ENCODE data around the gene AGRN.

The AGRN gene

DNA sequence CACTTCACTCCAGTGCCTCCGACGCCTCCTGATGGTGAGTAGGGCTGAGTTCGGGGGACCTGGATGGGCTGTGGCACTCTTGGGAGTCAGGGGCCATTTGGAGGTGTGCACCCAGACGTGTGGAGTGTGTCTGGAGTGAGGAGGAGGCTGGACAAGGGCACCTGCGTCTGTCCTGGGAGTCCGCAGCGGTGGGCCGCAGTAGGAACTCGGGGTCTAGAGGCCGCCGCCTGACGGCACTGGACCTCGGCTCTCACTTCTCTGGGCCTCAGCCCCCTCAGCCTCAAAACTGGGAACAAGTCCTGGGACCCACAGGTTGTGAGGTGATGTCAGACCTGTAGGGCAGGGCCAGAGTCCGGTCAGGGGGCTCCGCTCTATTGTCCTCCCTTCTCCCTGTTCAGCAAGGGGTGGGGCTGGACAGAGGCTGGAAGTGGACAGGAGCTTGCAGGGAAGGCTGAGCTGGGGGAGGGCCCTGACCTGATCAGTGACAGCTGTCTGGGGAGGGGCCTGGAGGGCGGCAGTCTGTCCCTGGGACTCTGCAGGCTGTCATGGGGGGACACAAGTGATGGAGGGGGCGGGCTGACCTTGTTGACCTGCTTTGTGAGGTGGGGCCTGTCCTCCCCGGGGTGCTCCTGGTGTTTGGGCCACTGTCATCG is 15.5 kb downstream of the AGRN start:
- DNase-seq (ENCODE audit: low read depth in 3 of 3), result no peak

DNA sequence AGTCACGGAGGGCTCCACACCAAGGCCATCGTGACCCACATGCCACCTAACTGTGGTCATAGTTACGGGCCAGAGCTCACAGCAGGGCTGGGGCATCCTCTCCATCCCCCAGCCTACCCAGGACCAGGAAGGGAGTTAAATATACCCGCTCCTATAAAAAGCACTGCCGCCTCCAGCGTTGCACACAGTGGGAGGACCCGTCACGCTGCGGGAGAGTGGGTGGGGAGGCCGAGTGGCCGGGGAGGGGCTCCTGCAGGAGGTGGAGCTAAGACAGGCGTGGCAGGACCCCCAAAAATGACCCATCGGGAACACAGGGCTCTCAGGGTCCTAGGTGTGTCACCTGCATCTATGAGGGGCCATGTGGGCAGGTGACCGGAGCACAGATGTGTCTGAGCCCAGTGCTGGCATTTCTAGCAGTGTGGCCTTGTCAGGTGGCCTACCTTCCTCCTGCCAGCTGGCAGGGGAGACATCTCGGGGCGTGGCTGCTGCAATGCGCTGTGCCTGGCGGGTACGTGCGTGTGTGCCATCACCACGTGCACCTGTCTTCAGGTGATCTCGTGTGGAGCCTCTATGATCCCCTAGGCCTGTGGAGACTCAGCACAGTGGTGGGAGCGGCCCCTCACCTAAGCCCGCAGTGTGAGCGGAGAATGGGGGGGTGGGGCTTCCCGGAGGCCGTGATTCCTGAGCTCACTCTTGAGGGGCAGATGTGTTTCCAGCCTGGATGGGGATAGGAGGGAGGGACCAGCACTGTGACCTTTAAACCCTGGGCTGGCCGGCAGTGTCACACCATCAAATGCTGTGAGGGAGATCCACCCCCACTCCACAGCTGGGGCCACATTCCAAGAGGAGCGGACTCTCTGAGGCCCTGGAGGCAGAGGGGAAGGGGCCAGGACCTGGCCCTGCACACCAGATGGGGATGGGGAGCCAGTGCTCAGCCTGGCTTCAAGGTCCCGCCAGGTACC is 17.7 kb downstream of the AGRN start:
- DNase-seq (ENCODE audit: low read depth in 3 of 3), result no peak

DNA sequence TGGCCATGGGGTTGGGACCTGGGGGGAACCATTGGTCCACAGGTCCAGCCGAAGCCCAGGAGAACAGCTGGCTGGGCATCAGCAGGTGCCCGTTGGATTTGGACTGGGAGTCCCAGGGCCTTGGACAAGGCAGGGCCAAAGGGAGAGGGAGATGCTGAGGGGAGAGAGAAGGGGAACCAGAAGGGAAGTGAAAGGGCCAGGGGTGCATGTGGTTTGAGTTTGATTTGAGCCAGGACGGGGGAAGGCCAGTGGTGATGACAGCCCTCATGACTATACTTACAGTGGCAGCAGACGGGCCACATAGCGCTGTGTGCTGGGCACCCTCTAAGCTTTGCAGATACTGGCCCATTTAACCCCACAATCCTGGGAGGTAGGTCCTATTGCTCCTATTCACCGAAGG is 18.8 kb downstream of the AGRN start:
- DNase-seq (ENCODE audit: low read depth in 3 of 3), result no peak

DNA sequence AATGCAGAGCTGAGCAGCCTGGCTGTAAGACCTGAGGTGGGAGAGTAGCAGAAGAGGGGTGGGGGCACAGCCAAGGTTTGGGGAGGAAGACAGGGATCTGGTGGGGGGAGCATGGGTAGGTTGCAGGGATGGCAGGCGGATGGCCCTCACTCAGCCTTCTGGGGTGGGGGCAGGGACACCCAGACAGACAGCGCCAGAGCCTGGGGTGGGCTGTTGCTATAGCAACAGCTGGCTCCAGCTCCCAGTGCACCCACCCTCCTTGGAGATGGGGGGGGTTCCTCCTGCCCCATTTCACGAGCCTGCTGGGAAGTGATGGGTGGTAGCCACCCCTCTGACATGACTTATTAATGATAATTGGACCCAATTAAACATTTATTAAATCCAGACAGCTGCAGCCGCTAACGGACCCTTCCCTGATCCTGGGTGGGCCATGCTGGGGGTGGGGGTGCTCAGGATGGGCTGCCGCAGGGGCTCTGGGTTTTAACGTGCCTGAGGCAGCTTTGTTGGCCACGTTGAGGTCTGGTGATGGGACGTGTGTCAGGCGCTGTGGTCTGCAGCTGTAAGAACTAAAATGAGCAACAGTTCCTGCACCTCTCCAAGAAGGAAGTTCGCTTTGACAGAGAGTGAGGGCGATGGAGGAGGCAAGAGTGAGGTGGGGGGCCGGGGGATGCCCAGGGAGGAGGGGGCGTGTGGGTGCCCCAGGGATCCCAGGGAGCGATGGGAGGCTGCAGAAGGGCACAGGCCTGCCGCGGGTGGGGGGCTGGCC is 19.4 kb downstream of the AGRN start:
- no peak for DNase-seq (ENCODE audit: low read depth in 3 of 3)

DNA sequence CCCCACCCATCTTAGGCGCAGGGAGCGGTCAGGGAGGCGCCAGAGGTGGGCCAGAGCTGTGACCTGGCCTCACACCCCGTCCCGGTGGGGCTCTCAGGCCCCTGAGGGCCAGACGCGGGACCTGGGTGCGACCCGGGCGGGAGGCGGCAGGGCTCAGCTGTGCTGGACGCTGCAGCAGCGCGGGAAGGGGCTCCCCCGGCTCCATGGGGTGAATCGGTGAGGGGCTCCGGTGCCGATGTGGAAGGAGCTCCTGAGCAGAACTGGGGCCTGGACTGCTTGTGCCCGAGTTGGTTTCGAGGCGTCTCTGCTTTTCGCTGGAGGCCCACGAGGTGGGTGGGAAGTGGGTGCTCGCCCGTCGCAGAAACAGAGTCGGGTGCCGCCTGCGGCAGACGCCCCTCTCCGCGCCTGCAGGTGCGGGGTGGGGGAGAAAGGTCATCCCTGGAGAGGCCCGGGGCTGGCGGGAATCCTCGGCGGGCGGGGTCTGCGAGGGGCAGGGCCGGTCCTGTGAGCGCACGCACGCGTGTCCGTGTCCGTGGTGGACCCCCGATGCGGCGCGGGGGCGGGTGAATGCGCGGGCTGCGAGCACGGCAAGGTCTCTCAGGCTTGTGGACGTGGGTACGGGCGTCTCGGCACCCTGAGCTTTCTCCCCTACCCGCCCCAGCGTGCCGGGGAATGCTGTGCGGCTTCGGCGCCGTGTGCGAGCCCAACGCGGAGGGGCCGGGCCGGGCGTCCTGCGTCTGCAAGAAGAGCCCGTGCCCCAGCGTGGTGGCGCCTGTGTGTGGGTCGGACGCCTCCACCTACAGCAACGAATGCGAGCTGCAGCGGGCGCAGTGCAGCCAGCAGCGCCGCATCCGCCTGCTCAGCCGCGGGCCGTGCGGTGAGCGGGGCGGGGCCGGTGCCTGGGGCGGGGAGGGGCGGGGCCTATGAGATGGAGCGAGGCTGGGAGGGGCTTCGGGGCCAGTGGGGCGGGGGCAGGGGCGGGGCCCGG is 20.4 kb downstream of the AGRN start:
- peak; percentile 49 to 72 (median 55) for DNase-seq (ENCODE audit: low read depth in 3 of 3)

DNA sequence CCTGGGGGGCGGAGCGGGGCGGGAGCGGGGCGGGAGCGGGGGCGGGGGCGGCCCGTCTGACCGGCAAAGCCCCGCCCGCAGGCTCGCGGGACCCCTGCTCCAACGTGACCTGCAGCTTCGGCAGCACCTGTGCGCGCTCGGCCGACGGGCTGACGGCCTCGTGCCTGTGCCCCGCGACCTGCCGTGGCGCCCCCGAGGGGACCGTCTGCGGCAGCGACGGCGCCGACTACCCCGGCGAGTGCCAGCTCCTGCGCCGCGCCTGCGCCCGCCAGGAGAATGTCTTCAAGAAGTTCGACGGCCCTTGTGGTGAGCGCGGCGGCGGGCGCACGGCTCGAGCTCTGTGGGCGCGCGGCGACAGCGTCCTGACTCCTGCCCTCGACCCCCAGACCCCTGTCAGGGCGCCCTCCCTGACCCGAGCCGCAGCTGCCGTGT is 21.2 kb downstream of the AGRN start:
- no peak for DNase-seq (ENCODE audit: low read depth in 3 of 3)

DNA sequence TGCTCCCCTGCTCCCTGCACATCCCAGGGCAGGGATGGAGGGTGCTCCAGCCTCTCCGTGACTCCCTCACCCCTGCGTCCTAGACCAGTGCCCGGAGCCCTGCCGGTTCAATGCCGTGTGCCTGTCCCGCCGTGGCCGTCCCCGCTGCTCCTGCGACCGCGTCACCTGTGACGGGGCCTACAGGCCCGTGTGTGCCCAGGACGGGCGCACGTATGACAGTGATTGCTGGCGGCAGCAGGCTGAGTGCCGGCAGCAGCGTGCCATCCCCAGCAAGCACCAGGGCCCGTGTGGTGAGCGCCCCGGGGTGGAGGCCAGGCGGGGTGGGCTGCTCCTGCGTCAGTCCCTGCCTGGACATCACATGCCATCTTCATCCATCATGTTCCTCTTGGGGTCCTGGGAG is 22.0 kb downstream of the AGRN start:
- no peak for DNase-seq (ENCODE audit: low read depth in 3 of 3)

DNA sequence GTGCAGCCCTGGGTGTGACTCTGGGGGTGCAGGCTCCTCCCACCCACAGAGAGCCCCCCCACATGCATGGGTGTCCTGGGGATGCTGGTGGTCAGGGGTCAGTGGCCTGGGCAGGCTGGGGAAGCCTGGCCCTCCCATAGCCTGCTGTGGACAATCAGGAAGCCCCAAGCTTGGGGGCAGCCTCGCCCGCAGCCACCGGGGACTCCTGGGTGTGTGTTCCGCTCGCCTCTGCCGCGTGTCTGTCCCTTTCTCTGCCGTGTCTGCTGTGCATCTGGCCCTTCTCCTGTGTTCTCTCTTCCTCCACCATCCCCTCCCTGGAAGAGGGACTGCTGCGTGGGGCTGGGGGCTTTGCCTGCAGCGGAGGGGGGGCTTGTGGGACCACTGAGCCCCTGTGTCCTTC is 22.9 kb downstream of the AGRN start:
- no peak for DNase-seq (ENCODE audit: low read depth in 3 of 3)

DNA sequence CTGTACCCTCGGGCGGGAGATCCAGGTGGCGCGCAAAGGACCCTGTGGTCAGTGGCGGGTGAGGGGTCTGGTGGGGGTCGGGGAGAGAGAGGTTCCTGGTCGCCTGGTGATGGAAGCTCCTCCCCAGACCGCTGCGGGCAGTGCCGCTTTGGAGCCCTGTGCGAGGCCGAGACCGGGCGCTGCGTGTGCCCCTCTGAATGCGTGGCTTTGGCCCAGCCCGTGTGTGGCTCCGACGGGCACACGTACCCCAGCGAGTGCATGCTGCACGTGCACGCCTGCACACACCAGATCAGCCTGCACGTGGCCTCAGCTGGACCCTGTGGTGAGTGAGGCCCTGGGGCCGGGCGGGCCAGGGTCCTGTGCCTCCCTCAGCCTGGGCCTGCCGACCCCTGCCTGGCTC is 23.5 kb downstream of the AGRN start:
- no peak for DNase-seq (ENCODE audit: low read depth in 3 of 3)

DNA sequence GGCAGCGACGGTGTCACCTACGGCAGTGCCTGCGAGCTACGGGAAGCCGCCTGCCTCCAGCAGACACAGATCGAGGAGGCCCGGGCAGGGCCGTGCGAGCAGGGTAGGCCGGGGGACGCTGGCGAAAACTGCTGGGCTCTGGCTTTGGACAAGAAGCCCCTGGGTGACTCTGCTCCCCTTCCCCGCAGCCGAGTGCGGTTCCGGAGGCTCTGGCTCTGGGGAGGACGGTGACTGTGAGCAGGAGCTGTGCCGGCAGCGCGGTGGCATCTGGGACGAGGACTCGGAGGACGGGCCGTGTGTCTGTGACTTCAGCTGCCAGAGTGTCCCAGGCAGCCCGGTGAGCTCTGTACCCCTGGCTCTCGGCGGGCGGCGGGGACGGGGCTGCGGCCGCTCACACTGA is 24.0 kb downstream of the AGRN start:
- no peak for DNase-seq (ENCODE audit: low read depth in 3 of 3)

DNA sequence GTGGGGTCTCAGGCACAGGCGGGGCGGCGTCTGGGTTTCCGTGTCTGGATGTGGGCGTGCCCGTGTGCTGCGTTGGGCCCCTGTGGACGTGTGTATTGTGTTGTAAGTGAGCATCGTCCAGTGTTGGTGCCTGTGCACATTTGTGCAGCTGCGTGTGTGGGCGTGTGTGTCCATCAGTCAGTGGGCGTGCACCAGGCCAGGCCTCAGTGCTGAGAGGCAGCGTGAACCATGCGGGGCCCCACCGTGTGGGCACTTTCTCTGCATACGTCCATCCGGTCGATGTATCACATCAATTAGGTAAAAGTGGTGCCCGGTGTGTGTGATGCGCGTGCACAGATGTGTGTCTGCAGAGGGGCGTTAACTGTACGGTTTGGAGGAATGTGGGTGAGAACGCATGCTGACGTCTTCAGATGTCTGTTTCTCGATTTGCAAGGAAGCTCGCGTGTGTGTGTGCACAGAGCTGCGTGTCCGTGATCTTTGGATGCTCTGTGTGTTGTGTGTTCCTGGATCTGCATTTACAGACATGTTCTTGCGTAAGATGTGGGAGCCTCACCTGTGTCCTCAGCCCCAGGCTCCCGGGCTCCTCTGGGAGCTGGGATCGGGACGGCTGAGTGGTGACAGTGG is 24.6 kb downstream of the AGRN start:
- no peak for DNase-seq (ENCODE audit: low read depth in 3 of 3)

DNA sequence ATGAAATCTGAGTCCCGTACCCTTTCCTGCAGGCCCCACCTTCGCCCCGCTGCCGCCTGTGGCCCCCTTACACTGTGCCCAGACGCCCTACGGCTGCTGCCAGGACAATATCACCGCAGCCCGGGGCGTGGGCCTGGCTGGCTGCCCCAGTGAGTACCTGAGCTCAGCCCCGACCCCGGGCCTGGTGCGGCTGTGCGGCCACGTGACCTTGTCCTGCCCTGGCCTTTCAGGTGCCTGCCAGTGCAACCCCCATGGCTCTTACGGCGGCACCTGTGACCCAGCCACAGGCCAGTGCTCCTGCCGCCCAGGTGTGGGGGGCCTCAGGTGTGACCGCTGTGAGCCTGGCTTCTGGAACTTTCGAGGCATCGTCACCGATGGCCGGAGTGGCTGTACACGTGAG is 25.2 kb downstream of the AGRN start:
- DNase-seq (ENCODE audit: low read depth in 3 of 3), result no peak

DNA sequence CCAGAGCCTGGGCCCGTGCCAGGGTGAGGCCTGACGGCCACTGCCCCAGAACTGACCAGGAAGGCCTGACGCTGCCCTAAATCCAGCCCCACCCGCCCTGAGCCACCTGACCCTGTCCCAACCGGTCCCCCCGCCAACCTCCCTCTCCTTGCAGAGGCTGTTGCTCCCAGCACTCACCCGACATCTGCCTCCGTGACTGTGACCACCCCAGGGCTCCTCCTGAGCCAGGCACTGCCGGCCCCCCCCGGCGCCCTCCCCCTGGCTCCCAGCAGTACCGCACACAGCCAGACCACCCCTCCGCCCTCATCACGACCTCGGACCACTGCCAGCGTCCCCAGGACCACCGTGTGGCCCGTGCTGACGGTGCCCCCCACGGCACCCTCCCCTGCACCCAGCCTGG is 26.3 kb downstream of the AGRN start:
- no peak for DNase-seq (ENCODE audit: low read depth in 3 of 3)

DNA sequence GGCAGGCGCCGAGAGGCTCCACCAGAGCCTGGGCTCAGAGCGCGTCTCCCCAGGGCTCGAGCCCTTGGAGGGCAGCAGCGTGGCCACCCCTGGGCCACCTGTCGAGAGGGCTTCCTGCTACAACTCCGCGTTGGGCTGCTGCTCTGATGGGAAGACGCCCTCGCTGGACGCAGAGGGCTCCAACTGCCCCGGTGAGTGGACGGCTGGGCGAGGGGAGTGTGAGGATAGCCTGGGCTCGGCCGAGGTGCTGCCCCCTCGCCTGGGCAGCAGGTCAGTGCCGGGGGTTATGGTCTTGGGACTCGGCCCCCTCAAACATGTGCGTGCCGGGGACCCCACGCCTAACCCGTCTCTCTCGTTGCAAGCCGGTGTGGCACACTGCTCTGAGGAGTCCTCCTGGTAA is 26.8 kb downstream of the AGRN start:
- DNase-seq (ENCODE audit: low read depth in 3 of 3), result no peak

DNA sequence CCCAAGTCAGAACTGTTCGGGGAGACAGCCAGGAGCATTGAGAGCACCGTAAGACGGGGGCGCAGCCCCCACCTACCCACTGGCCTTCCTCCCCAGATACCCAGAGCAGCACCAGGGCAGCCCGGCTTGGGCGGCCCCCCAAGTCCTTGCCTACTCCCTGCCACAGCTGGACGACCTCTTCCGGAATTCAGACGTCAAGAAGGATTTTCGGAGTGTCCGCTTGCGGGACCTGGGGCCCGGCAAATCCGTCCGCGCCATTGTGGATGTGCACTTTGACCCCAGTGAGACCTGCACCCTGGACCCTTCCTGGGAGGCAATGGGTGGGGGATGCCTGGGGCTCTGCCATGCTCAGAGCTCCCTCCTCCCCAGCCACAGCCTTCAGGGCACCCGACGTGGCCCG is 27.5 kb downstream of the AGRN start:
- DNase-seq (ENCODE audit: low read depth in 3 of 3), result no peak

DNA sequence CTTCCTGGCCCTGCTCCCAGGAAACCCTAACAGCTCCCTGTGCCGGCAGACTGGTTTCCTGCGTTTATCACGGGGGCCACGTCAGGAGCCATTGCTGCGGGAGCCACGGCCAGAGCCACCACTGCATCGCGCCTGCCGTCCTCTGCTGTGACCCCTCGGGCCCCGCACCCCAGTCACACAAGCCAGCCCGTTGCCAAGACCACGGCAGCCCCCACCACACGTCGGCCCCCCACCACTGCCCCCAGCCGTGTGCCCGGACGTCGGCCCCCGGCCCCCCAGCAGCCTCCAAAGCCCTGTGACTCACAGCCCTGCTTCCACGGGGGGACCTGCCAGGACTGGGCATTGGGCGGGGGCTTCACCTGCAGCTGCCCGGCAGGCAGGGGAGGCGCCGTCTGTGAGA is 28.0 kb downstream of the AGRN start:
- no peak for DNase-seq (ENCODE audit: low read depth in 3 of 3)

DNA sequence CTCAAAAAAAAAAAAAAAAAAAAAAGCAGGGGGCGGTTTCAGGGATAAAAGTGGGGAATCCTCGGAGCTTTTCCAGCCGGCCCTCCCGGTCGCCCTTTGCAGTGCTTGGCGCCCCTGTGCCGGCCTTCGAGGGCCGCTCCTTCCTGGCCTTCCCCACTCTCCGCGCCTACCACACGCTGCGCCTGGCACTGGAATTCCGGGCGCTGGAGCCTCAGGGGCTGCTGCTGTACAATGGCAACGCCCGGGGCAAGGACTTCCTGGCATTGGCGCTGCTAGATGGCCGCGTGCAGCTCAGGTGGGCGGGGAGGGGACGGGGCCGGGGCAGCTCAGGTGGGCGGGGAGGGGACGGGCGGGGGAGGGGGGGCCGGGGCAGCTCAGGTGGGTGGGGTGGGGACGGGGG is 28.8 kb downstream of the AGRN start:
- no peak for DNase-seq (ENCODE audit: low read depth in 3 of 3)

DNA sequence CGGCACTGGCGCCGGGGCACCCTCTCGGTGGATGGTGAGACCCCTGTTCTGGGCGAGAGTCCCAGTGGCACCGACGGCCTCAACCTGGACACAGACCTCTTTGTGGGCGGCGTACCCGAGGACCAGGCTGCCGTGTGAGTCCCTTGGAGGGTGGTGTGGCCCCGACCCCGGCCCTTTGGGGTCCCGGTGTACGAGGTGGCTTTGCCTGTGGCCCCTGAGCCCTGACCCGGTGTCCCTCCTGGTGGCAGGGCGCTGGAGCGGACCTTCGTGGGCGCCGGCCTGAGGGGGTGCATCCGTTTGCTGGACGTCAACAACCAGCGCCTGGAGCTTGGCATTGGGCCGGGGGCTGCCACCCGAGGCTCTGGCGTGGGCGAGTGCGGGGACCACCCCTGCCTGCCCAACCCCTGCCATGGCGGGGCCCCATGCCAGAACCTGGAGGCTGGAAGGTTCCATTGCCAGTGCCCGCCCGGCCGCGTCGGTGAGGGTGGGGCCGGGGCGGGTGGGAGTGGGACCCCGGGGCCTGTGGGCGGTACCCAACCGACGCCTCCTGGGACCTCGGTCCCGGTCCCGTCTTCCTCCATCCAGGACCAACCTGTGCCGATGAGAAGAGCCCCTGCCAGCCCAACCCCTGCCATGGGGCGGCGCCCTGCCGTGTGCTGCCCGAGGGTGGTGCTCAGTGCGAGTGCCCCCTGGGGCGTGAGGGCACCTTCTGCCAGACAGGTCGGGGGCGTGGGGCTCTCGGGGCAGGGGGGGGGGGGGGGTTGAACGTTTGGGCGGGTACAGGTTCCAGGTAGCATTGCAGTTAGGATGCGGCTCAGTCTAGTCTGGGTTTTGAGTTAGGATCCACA is 29.6 kb downstream of the AGRN start:
- no peak for DNase-seq (ENCODE audit: low read depth in 3 of 3)

DNA sequence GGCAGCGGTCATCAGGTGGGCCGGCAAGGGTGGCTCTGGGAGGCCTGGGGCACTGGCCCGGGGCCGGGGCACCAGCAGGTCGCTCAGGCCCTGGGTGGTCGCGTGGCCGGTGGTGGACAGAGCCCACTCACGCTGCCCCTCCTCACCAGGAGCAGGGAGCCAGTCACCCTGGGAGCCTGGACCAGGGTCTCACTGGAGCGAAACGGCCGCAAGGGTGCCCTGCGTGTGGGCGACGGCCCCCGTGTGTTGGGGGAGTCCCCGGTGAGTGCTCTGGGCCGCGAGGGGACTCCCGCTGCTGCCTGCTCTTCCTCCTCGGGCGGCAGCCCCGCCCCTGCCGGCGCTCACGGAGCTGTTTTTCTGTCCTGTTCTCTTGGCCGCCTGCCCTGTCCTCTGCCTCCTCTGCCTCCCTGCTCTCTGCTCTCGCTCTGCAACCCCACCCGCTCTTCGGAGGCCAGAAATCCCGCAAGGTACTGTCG is 30.7 kb downstream of the AGRN start:
- no peak for DNase-seq (ENCODE audit: low read depth in 3 of 3)

All from stimulated activated CD4-positive, alpha-beta T cell treated with anti-CD3 and anti-CD28 coated beads, TNF-alpha, amount 100 ng/mL, for 24 hours (primary cell).